ENCODE data around the gene DLAT.
A peak's percentile ranks its signal among the peaks of the same experiment; 100 is the strongest.
"Not testable (repeated sequence)": the region's sequence is repeated elsewhere in the genome, so short reads cannot be mapped to it uniquely, and the experiment has no call there.

The DLAT gene

DNA sequence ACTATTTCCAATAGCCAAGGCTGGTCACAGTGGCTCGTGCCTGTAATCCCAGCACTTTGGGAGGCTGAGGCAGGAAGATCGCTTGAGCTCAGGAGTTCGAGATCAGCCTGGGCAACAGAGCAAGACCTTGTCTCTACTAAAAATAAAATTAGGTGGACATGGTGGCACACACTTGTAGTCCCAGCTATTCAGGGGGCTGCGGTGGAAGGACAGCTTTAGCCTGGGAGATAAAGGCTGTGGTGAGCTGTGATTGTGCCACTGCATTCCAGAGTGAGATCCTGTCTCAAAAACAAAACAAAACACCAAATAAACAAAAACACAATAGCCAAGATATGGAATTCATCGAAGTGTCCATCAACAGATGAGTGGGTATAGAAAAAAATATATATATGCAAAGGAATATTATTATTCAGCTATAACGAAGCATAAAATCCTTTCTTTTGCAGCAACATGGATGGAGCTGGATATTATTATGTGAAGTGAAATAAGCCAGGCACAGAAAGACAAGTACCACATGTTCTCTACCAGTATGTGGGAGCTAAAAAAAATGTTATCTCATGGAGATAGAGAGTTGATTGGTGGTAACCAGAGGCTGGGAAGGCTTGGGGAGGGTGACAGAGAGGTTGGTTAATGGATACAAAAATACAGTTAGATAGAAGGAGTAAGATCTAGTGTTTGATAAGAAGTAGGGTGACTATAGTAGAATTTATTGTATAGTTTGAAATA is 22.6 kb upstream of the DLAT start:
- TF ChIP-seq CTCF (IDR thresholded peaks at IDR 0.05; ENCODE audit: low read depth, low read length) = no peak

GRCh38 chr11:112004389-112004788 is 20.8 kb upstream of the DLAT start:
- no peak for TF ChIP-seq CTCF (IDR thresholded peaks at IDR 0.05; ENCODE audit: low read depth, low read length)
- H3K4me3 ChIP-seq (ENCODE audit: low read depth, low read length) = no peak overlapping the region
- in situ Hi-C loops (cut with HindIII; ENCODE audit: low sequenced_read_pairs) = no loop called here
- no peak for DNase-seq (ENCODE audit: low read depth, low spot score)

More for the DNA sequence above, 22.6 kb upstream of the DLAT start:
- DNase-seq (ENCODE audit: low read depth, low spot score) = no peak
- no peak overlapping the region for H3K4me3 ChIP-seq (ENCODE audit: low read depth, low read length)
- in situ Hi-C loops (cut with HindIII; ENCODE audit: low sequenced_read_pairs) = no loop called here

- H3K4me3 ChIP-seq (ENCODE audit: low read depth, low read length) = no peak overlapping the region
- no peak for TF ChIP-seq CTCF (IDR thresholded peaks at IDR 0.05; ENCODE audit: low read depth, low read length)
- in situ Hi-C loops (cut with HindIII; ENCODE audit: low sequenced_read_pairs) = no loop called here
- DNase-seq (ENCODE audit: low read depth, low spot score) = no peak
Observed at GRCh38 chr11:112005422-112006094, 19.6 kb upstream of the DLAT start.

DNA sequence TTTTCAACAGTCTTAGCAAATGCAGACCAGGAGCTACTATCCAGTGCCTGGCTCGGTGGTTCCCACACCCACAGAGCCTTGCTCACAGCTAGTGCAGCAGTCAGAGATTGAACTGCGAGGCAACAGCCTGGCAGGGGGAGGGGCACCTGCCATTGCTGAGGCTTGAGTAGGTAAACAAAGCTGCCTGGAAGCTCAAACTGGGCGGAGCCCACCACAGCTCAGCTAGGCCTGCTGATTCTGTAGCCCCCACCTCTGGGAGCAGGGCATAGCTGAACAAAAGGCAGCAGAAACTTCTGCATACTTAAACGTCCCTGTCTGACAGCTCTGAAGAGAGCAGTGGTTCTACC is 19.1 kb upstream of the DLAT start:
- in situ Hi-C loops (cut with HindIII; ENCODE audit: low sequenced_read_pairs); DNase-seq (ENCODE audit: low read depth, low spot score); H3K4me3 ChIP-seq (ENCODE audit: low read depth, low read length): not testable (repeated sequence)

GRCh38 chr11:112011451-112011850 is 13.8 kb upstream of the DLAT start:
- H3K4me3 ChIP-seq (ENCODE audit: low read depth, low read length); in situ Hi-C loops (cut with HindIII; ENCODE audit: low sequenced_read_pairs); DNase-seq (ENCODE audit: low read depth, low spot score): not testable (repeated sequence)

DNA sequence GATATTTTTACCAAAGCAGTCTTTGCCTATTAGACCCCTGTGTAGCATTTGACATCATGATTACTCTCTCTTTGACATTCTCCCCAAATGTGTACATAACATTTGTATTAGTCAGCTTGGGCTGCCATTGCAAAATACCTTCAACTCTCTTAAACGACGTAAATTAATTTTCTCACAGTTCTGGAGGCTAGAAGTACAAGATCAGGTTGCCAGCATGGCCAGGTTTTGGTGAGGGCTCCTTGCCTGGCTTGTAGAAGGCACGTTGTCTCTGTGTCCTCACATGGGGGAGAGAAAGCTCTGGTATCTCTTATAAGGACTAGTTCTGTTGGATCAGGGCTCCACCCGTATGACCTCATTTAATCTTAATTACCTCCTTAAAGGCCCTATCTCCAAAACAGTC is 12.3 kb upstream of the DLAT start:
- TF ChIP-seq CTCF (IDR thresholded peaks at IDR 0.05; ENCODE audit: low read depth, low read length) = no peak
- in situ Hi-C loops (cut with HindIII; ENCODE audit: low sequenced_read_pairs) = no loop called here
- DNase-seq (ENCODE audit: low read depth, low spot score) = peak; percentile 35
- H3K4me3 ChIP-seq (ENCODE audit: low read depth, low read length) = no peak overlapping the region

GRCh38 chr11:112013497-112014164 is 11.6 kb upstream of the DLAT start:
- H3K4me3 ChIP-seq (ENCODE audit: low read depth, low read length) = no peak overlapping the region

More at GRCh38 chr11:112013497-112014164, 11.6 kb upstream of the DLAT start:
- no peak for DNase-seq (ENCODE audit: low read depth, low spot score)
- in situ Hi-C loops (cut with HindIII; ENCODE audit: low sequenced_read_pairs) = no loop called here
- no peak for TF ChIP-seq CTCF (IDR thresholded peaks at IDR 0.05; ENCODE audit: low read depth, low read length)

Data from astrocyte of the spinal cord (primary cell).